ENCODE results near the gene HOXD10.

HOXD10 gene

GRCh38 chr2:176137252-176137580 lies 20.6 kb downstream of the HOXD10 start:
- DNase-seq, result no peak

GRCh38 chr2:176137906-176138305 lies 21.3 kb downstream of the HOXD10 start:
- no peak for DNase-seq

GRCh38 chr2:176138526-176138922 lies 21.9 kb downstream of the HOXD10 start:
- no peak for DNase-seq

- no peak for DNase-seq
Measured at GRCh38 chr2:176138923-176139660, 22.5 kb downstream of the HOXD10 start.

GRCh38 chr2:176139661-176140512 lies 23.3 kb downstream of the HOXD10 start:
- DNase-seq, result no peak

GRCh38 chr2:176140513-176141317 lies 24.1 kb downstream of the HOXD10 start:
- DNase-seq, result peak; percentile 43 to 44

- no peak for DNase-seq
Measured at GRCh38 chr2:176142281-176142680, 25.7 kb downstream of the HOXD10 start.

GRCh38 chr2:176145085-176145969 lies 28.7 kb downstream of the HOXD10 start:
- no peak for DNase-seq

GRCh38 chr2:176146101-176146500 lies 29.5 kb downstream of the HOXD10 start:
- DNase-seq, result no peak

- no peak for DNase-seq
Measured at GRCh38 chr2:176146645-176147044, 30.1 kb downstream of the HOXD10 start.

GRCh38 chr2:176147210-176147799 lies 30.7 kb downstream of the HOXD10 start:
- DNase-seq, result no peak

- no peak for DNase-seq
Measured at GRCh38 chr2:176147800-176148496, 31.4 kb downstream of the HOXD10 start.

GRCh38 chr2:176148751-176149421 lies 32.3 kb downstream of the HOXD10 start:
- DNase-seq, result no peak

- no peak for DNase-seq
Measured at GRCh38 chr2:176149481-176149938, 32.9 kb downstream of the HOXD10 start.

GRCh38 chr2:176149939-176150583 lies 33.5 kb downstream of the HOXD10 start:
- DNase-seq, result no peak

- no peak for DNase-seq
Measured at GRCh38 chr2:176150584-176151441, 34.2 kb downstream of the HOXD10 start.

- no peak for DNase-seq
Measured at GRCh38 chr2:176151442-176152287, 35.1 kb downstream of the HOXD10 start, which contains the start of gene HOXD4. HOXD4 (plus strand) TSS chr2:176151550; CDS start chr2:176151634, 84 bp downstream.

Data from AML-193 (cell line).